Liver (tissue), 3 donors: ENCODE data around the gene UCN3.

Experiments
- EGR1 ChIP-seq, 2 donors: IDR thresholded peaks; 2 replicates each; pipeline ENCODE4 v1.6.1; 2016 to 2018; ENCODE audit warnings: antibody characterized with exemption in 2 of 2, low read depth in 2 of 2
- JUND ChIP-seq, 2 donors: IDR thresholded peaks; 2 replicates each; pipeline ENCODE4 v1.6.1; 2016; ENCODE audit warnings: antibody characterized with exemption in 2 of 2
- MAX ChIP-seq: IDR thresholded peaks from 2 replicates; pipeline ENCODE4 v1.6.1; 2016; ENCODE audit warnings: antibody characterized with exemption
- RAD21 ChIP-seq, 2 donors: IDR thresholded peaks; 2 replicates each; pipeline ENCODE4 v1.6.1; 2016; ENCODE audit warnings: antibody characterized with exemption in 2 of 2, mild to moderate bottlenecking in 2 of 2
- SP1 ChIP-seq: IDR thresholded peaks from 2 replicates; pipeline ENCODE4 v1.6.1; 2018; ENCODE audit warnings: antibody characterized with exemption, mild to moderate bottlenecking
- TAF1 ChIP-seq: conservative IDR thresholded peaks from 2 replicates; pipeline ENCODE4 v1.6.1; 2016; ENCODE audit warnings: antibody characterized with exemption, mild to moderate bottlenecking
- TF ChIP-seq, protein P1 (sequence below): fragments of 150-350 bp; IDR thresholded peaks from 2 replicates; pipeline ENCODE4 v1.5.1; 2017; ENCODE audit warnings: improper control_type of control experiment, low read depth, low read length; ENCODE audit not compliant: missing input control
- TF ChIP-seq, protein P2 (sequence below): IDR thresholded peaks from 2 replicates; pipeline ENCODE4 v1.6.1; 2016; ENCODE audit warnings: antibody characterized with exemption
- donor health status: healthy.
- donor health status: healthy.

DNA sequence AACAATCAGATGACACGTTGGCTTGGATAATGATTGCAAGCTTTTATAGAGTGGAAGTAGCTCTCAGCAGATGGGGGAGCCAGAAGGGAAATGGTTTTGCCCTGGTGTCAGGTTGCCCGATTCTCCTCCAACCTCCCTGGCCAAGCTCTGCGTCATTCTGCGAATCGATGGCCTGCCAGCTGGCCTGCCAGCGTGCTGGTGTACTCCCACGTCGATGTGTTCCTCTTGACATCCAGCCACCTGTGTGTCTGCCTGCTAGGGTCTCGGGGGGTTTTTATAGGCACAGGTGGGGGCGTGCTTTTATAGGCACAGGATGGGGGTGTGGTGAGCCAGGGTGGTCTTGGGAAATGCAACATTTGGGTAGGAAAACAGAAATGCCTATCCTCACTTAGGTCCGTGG is 52.2 kb downstream of the UCN3 start:
- TF ChIP-seq, protein P1, sequence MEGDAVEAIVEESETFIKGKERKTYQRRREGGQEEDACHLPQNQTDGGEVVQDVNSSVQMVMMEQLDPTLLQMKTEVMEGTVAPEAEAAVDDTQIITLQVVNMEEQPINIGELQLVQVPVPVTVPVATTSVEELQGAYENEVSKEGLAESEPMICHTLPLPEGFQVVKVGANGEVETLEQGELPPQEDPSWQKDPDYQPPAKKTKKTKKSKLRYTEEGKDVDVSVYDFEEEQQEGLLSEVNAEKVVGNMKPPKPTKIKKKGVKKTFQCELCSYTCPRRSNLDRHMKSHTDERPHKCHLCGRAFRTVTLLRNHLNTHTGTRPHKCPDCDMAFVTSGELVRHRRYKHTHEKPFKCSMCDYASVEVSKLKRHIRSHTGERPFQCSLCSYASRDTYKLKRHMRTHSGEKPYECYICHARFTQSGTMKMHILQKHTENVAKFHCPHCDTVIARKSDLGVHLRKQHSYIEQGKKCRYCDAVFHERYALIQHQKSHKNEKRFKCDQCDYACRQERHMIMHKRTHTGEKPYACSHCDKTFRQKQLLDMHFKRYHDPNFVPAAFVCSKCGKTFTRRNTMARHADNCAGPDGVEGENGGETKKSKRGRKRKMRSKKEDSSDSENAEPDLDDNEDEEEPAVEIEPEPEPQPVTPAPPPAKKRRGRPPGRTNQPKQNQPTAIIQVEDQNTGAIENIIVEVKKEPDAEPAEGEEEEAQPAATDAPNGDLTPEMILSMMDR, result no peak
- TF ChIP-seq RAD21 (IDR thresholded peaks at IDR 0.05), result no peak
- TF ChIP-seq TAF1, result no peak
- no peak for TF ChIP-seq SP1
- TF ChIP-seq, protein P2, sequence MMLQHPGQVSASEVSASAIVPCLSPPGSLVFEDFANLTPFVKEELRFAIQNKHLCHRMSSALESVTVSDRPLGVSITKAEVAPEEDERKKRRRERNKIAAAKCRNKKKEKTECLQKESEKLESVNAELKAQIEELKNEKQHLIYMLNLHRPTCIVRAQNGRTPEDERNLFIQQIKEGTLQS, result no peak
- no peak for TF ChIP-seq JUND (IDR thresholded peaks at IDR 0.05)
- TF ChIP-seq MAX, result no peak
- TF ChIP-seq EGR1 (IDR thresholded peaks at IDR 0.05; ENCODE audit: low read depth in 2 of 2), result no peak
